ENCODE data around the gene EYS. TPM values are rescaled to one million over a fixed set of nuclear protein-coding genes. Genes with fewer than 3 reads are reported as not detected.
A peak's percentile ranks its signal among the peaks of the same experiment; 100 is the strongest.

EYS gene
- total and polyA plus RNA-seq, 8 donors = 0.55 to 0.58 TPM; not detected in 6

DNA sequence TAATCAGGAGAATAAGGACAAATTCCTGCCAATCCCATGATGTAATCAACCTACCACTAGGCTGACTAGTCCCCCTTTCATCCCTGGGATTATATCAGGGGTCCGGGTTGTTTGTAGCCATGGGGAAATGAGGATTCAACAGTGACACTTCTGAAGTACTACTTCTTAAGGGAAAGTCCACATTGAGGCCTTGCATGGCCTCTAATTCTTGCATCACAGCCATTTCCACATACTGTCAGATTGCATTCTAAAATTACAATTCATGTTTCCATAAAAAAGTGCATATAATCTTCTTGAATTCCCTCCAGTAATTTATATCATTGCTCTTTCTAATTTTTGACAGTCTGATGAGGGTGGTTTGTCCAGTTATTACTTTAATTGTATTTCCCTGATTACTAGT is 1887.2 kb downstream of the EYS start:
- 73 to 96% (median 85%) methylated on average over 1 of the region's 1 CpG for WGBS, 5 donors
- Histone ChIP-seq H3K36me3 (no peaks in the 10 kb centered on the region), H3K9me3 (no peaks in the 10 kb centered on the region), H3K4me1 (peaks cover 0 to 10% (median 0%) of the 10 kb centered on the region in 4 donors), H3K27me3 (no peaks in the 10 kb centered on the region), H3K27ac (no peak overlapping the region), H3K4me3 (no peak overlapping the region)
- intact Hi-C loops (cut with DNase I; ENCODE audit: low total_unique reads) = no loop called here
- no peak for DNase-seq
- no peak for TF ChIP-seq CTCF (IDR thresholded peaks at IDR 0.05)
- no peak for TF ChIP-seq EP300 (IDR thresholded peaks at IDR 0.05)
- TF ChIP-seq POLR2A (IDR thresholded peaks at IDR 0.05) = no peak
- no peak for TF ChIP-seq POLR2AphosphoS5 (IDR thresholded peaks at IDR 0.05)

- Histone ChIP-seq H3K27me3 (no peaks in the 10 kb centered on the region), H3K9me3 (no peaks in the 10 kb centered on the region), H3K27ac (no peak overlapping the region), H3K4me1 (peaks cover 0 to 10% (median 0%) of the 10 kb centered on the region in 4 donors), H3K4me3 (no peak overlapping the region), H3K36me3 (no peaks in the 10 kb centered on the region)
- intact Hi-C loops (cut with DNase I; ENCODE audit: low total_unique reads) = no loop called here
- DNase-seq = no peak
- TF ChIP-seq CTCF (IDR thresholded peaks at IDR 0.05) (no peak), EP300 (IDR thresholded peaks at IDR 0.05) (no peak), POLR2AphosphoS5 (IDR thresholded peaks at IDR 0.05) (no peak), POLR2A (IDR thresholded peaks at IDR 0.05) (no peak)
- WGBS, 5 donors = 75 to 93% (median 92%) methylated on average over 4 of the region's 4 CpGs
These were observed 1889.5 kb downstream of the EYS start for GRCh38 chr6:63817492-63818050.

DNA sequence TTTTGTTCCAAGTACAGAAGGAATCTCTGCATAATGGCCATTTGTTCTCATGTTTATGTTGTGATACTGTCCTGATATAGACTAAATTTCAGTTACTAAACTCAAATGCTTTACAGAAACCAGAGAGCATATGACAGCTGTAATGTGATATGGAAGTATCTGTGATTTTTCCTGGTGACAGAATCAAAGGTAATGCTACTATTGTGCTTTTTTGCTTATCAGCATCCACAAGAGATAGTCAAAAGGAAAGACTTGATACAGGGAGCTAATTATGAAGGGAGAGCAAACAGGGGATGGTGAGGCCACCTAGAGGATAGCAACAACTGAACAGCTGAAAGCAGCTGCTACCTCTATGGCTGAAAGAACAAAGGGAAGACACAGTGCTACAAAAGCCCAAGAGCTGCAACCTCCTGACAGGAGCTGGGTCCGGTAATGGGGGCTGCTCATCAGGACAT is 1890.0 kb downstream of the EYS start:
- Histone ChIP-seq H3K4me1 (peaks cover 0 to 10% (median 0%) of the 10 kb centered on the region in 4 donors), H3K36me3 (no peaks in the 10 kb centered on the region), H3K9me3 (no peaks in the 10 kb centered on the region), H3K27me3 (no peaks in the 10 kb centered on the region), H3K27ac (no peak overlapping the region), H3K4me3 (no peak overlapping the region)
- TF ChIP-seq POLR2A (IDR thresholded peaks at IDR 0.05) (no peak), EP300 (IDR thresholded peaks at IDR 0.05) (no peak), POLR2AphosphoS5 (IDR thresholded peaks at IDR 0.05) (no peak), CTCF (IDR thresholded peaks at IDR 0.05) (no peak)
- intact Hi-C loops (cut with DNase I; ENCODE audit: low total_unique reads) = no loop called here
- 26 to 55% (median 45%) methylated on average over 1 of the region's 1 CpG for WGBS, 5 donors
- peak in 1 of 2 donors; percentile 31 for DNase-seq

- H3K9me3 ChIP-seq = no peaks in the 10 kb centered on the region
- DNase-seq = no peak
- TF ChIP-seq CTCF (IDR thresholded peaks at IDR 0.05) (no peak), EP300 (IDR thresholded peaks at IDR 0.05) (no peak), POLR2AphosphoS5 (IDR thresholded peaks at IDR 0.05) (no peak), POLR2A (IDR thresholded peaks at IDR 0.05) (no peak)
- no peaks in the 10 kb centered on the region for H3K27me3 ChIP-seq
- WGBS, 5 donors = 11 to 34% (median 23%) methylated on average over 5 of the region's 5 CpGs
- intact Hi-C loops (cut with DNase I; ENCODE audit: low total_unique reads) = no loop called here
- no peak overlapping the region for H3K4me3 ChIP-seq
- H3K36me3 ChIP-seq = no peaks in the 10 kb centered on the region
- H3K27ac ChIP-seq = no peak overlapping the region
- H3K4me1 ChIP-seq = peaks cover 0 to 10% (median 0%) of the 10 kb centered on the region in 4 donors
These were observed 1890.5 kb downstream of the EYS start for GRCh38 chr6:63816401-63816981.

Measured in stomach (tissue), 9 donors.